ENCODE data around the gene NAV2. TPM values are rescaled to one million over a fixed set of nuclear protein-coding genes. Genes with fewer than 3 reads are reported as not detected.
"Not testable (repeated sequence)": the region's sequence is repeated elsewhere in the genome, so short reads cannot be mapped to it uniquely, and the experiment has no call there.

Gene NAV2
- total RNA-seq, 3 donors from 2014 or later, result 21.9 to 65.9 (median 30.9) TPM

- intact Hi-C loops (cut with DNase I, micrococcal nuclease), result no loop called here
- peaks cover 4% of the 10 kb centered on the region for H3K4me1 ChIP-seq (ENCODE audit: low read depth)
- H3K36me3 ChIP-seq (ENCODE audit: low read depth), result no peaks in the 10 kb centered on the region
- peak; percentile 42 for ATAC-seq
- no peaks in the 10 kb centered on the region for H3K9me3 ChIP-seq
- no peak for DNase-seq
- TF ChIP-seq CTCF (IDR thresholded peaks at IDR 0.05), result no peak
- H3K4me3 ChIP-seq, result no peak overlapping the region
These were observed 287.9 kb downstream of the NAV2 start for GRCh38 chr11:20000351-20001134.

- DNase-seq (no peak), ATAC-seq (peak; percentile 50)
- Histone ChIP-seq H3K4me1 (ENCODE audit: low read depth) (peaks cover 4% of the 10 kb centered on the region), H3K9me3 (no peaks in the 10 kb centered on the region), H3K4me3 (no peak overlapping the region), H3K36me3 (ENCODE audit: low read depth) (no peaks in the 10 kb centered on the region)
- intact Hi-C loops (cut with DNase I, micrococcal nuclease), result no loop called here
- no peak for TF ChIP-seq CTCF (IDR thresholded peaks at IDR 0.05)
These were observed 289.9 kb downstream of the NAV2 start for GRCh38 chr11:20002312-20003216.

DNA sequence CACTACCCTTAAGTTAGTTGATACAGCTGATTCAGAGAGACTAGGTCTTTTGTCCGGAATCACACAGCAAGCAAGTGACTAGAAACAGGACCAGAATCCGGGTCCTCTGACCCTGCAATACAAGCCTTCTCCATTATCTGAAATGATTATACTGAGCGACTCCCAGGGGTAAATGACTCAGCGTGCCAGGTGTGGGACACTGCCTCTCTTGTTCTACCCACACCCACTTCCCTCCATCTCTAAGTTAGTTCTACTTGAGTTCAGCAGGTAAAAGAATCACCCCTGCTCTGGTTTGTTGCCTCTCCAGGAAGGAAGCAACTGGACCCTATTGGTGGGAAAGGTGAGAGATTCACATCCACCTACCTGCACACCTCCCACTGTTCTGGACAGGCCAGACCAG lies 290.7 kb downstream of the NAV2 start:
- no peak for TF ChIP-seq CTCF (IDR thresholded peaks at IDR 0.05)
- H3K36me3 ChIP-seq (ENCODE audit: low read depth), result no peaks in the 10 kb centered on the region
- peak; percentile 68 for ATAC-seq
- DNase-seq, result no peak
- no peaks in the 10 kb centered on the region for H3K9me3 ChIP-seq
- peaks cover 4% of the 10 kb centered on the region for H3K4me1 ChIP-seq (ENCODE audit: low read depth)
- intact Hi-C loops (cut with DNase I, micrococcal nuclease), result no loop called here
- no peak overlapping the region for H3K4me3 ChIP-seq

GRCh38 chr11:20004866-20005265 lies 292.2 kb downstream of the NAV2 start:
- TF ChIP-seq CTCF (IDR thresholded peaks at IDR 0.05), result no peak
- peaks cover 4% of the 10 kb centered on the region for H3K4me1 ChIP-seq (ENCODE audit: low read depth)
- DNase-seq, result no peak

DNA sequence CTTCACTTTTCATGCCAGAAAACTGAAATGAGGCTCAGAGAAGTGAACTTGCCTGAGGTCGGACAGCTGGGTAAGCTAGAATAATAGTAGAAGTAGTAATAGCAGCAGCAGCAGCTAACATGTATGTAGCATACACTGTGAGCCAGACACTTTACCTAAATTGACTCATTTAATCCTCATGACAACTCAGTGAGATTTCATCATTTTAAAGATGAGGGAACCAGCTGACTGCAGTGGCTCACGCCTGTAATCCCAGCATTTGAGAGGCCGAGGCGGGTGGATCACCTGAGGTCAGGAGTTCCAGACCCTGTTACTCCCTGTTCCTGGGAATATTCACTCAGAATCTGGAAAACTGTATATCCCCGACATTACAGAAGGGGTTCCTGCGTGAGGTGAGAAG lies 293.1 kb downstream of the NAV2 start:
- DNase-seq (no peak), ATAC-seq (no peak)
- Histone ChIP-seq H3K4me1 (ENCODE audit: low read depth) (no peaks in the 10 kb centered on the region), H3K4me3 (no peak overlapping the region), H3K9me3 (no peaks in the 10 kb centered on the region), H3K36me3 (ENCODE audit: low read depth) (no peaks in the 10 kb centered on the region)
- intact Hi-C loops (cut with DNase I, micrococcal nuclease), result no loop called here
- TF ChIP-seq CTCF (IDR thresholded peaks at IDR 0.05), result no peak

More at GRCh38 chr11:20004866-20005265, 292.2 kb downstream of the NAV2 start:
- intact Hi-C loops (cut with DNase I, micrococcal nuclease), result no loop called here
- no peaks in the 10 kb centered on the region for H3K36me3 ChIP-seq (ENCODE audit: low read depth)
- H3K4me3 ChIP-seq, result no peak overlapping the region
- ATAC-seq, result no peak
- no peaks in the 10 kb centered on the region for H3K9me3 ChIP-seq

- ATAC-seq; H3K4me1 ChIP-seq (ENCODE audit: low read depth); H3K36me3 ChIP-seq (ENCODE audit: low read depth); DNase-seq; intact Hi-C loops (cut with DNase I, micrococcal nuclease); H3K4me3 ChIP-seq; H3K9me3 ChIP-seq: not testable (repeated sequence)
These were observed 294.0 kb downstream of the NAV2 start for GRCh38 chr11:20006618-20007017.

All from mucosa of descending colon (tissue), 3 donors.